Fibroblast of skin of left biceps (primary cell): Measurements from ENCODE around the gene PJVK.
"Not testable (repeated sequence)": the region's sequence is repeated elsewhere in the genome, so short reads cannot be mapped to it uniquely, and the experiment has no call there.

Experiments
- DNase-seq, 2 experiments: peaks; one replicate each; pipeline ENCODE4 v3.0.0-alpha.2; 2013; ENCODE audit warnings: low read depth in 2 of 2

Gene PJVK

DNA sequence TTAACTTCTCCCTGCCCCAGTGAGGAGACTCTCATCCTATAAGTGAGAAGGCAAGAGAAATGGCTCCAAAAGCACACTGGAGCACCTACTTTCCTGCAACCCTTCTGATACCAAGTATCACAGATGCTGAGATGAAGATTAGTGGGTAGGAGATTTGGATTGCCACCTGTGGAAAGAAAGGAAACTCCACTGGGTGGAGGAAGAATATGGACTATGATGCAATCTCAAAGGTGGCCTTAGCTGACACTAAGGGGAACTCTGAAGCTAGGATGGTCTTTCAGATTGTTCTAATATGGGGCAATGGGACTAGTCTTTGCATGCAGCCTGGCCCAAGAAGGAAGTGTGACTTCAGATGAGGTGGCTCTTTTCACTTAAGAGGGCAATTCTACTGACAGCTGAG, 21.8 kb upstream of the PJVK start:
- DNase-seq: no peak

DNA sequence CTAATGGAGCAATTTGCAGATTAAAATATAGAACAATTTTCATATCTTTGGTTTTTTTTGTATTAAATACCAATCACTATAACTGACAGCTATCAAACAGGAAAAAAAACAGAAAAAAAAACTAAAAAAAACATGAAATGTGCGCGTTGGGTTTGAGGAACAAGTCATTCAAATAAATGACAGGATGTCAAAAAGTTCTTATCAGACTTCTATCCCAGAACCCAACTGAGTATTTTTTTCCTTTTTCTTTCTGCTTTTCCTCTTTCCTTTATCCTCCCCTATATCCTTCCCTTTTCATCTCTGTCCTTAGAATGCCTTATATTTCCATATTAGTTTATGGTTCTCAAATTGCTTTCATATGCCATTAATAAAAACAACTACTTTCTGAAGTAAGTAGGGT, 14.5 kb upstream of the PJVK start:
- no peak for DNase-seq

DNA sequence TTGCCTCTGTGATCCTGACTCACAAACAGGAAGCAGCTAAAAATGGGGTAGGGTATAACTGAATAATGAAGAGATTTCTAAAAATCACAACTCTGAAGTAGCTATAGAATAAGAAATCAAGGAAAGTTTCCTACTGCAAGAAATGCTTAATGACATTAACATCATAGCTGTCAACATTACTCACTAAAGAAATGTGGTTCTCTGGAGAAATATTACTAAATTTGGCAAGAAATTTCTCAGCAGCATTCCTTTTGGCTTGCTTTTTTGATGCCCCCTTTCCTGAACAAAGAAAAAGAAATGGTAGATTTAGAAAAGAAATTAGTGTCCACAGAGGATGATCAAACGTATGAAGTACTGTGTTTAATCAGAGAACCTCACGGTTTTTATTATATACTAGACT, 9.8 kb upstream of the PJVK start:
- peak; percentile 9 to 10 for DNase-seq

DNA sequence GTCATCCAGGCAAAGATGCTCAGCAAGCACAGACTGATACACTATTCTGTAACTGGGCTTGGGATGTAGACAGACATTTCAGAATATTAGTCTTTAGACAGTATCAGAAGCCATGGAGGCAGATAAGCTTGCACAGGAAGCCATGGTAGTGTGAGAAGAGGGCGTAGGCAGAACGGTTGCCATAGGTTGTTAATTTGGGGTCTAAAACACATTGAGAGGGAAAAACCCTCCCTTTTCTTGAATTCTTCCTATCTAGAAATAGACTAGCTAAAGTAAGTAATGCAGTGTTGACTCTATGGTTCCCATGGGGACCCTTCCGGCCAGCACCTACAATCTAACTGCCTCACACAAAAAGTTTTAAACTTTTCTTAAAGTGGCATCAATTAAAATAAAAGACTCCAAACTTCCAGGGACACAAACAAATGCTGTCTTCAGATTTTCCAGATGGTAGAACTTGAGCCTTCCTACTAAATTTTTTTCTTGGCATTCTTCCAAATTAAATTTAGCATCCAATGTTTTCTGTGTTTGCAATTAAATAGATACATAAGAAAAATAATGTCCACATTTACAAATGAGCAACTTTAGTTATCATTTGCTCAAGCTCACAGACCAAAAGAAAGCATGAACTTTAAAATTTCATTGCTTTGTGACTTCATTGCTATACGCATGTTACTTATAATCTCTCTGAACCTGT, 2.1 kb upstream of the PJVK start:
- no peak for DNase-seq

DNA sequence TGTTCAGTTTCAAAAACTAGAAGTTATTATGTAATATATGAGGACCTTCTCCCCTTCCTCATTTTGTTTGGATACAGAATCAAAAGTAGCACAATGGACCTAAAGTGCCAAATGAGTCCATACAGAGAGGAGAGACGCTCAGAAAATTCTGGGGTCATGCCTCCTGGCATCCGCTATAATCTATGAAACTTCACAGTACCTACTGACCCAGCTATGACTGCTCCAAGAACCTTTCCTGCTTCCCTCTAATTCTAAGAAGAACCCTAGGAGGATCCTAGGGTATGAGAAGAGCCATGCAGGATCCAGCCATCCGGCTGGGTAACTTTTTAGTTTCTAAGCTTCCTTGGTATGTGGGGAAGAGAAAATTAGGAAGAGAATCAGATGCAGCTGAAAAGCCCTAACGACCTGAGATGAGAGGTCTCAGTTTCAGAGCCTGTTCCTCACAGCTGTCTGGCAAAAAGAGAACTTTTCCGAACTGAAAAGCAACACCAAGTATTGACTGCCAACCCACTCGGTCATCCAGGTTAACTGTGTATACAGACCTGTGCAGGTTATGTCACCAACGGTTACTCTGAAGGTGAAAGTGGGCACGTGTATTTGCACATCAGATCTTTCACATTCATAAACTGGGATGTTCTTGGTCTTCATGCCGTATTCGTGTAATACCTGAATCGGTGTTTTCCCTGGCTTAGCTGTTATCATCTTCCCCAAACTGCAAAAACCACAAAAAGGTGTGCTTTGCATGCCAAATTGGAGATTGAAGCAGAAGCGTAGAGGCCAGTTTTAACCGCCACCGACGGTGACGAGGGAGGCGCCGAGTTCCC, 1.3 kb upstream of the PJVK start:
- no peak for DNase-seq

DNA sequence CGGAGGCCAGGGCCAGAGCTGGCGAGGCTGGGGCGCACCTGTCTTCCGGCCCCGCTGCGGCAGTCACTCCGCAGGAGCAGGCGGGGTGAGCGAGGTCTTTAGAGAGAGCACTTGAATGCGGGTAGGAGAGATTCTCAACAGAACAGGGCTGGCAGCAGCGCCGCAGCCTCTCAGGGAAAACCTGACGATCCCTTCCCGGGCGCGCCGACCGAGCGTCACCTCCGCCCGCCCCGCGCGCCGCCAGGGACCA, 729 bp upstream of the PJVK start:
- no peak for DNase-seq

DNA sequence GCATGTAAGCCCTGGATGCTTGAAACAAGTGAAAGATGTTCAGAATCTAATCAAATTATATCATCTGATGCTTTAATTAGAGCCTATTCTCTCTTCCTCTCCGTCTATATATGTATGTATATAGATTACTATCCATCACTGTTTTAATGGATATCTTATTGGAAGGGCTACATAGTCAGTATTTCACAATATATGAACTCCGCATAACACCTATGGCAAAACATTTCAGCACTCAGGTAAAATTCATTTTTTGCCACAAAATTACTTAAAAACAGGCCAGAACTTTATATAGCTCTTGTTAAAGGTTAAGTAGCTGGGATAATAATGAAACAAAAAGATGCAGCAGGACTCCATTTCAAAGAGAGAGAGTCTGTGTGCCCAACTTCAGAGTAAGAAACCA, 1.2 kb downstream of the PJVK start:
- no peak for DNase-seq

DNA sequence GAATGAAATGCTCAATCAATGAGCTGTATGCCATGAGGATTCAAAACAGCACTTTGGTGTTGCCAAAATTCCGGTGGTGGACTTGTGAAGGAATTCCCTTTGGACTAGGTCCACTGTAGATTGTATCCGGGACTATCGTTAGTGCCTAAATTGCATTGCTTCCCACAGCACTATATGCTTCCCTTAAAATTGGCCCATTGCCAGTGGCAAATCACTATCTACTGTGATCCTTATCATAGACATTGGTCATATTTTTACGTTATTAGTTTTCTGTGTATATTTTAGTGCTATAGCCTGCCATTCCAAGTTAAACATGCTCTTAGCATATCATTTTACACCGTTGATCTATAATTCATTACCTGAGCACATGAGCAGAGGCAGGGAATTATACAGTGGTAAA, 1.7 kb downstream of the PJVK start:
- DNase-seq: no peak

DNA sequence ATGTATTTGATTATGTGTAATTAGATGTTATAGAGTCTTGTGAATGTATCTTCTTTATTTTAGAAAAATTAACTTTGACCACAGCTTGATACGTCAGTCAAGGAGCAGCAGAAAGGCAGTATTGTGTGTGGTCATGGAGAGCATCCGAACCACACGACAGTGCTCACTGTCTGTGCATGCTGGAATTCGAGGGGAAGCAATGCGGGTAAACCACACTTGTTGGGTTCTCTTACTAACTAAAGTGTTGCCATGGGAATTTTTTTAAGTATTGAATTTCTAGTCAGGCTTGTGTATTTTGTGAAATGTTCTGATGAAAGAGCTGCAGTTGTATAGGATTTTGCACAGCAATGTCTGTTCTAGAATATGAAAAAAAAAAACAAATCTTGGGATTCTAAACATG, 4.8 kb downstream of the PJVK start:
- no peak for DNase-seq

DNA sequence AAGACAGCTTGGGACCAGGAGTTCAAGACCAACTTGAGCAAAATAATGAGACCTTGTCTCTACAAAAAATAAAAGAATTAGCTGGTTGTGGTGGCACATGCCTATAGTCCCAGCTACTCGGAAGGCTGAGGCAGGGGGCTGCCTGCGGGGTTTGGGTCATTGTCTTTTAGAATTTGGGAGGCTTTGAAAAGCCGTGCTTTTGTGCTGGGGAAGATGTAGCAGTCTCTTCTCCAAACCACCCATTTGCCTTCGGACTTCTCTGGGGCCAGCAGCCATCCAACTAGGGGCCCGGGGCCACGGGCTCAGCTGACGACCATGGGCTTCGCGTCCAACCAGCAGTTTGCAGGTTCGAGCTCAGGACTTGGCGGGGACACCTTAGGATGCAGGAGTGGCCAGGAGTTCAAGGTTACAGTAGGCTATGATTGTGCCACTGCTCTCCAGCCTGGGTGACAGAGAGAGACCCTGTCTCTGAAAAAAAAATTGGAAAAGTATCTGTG, 6.3 kb downstream of the PJVK start:
- no peak for DNase-seq

DNA sequence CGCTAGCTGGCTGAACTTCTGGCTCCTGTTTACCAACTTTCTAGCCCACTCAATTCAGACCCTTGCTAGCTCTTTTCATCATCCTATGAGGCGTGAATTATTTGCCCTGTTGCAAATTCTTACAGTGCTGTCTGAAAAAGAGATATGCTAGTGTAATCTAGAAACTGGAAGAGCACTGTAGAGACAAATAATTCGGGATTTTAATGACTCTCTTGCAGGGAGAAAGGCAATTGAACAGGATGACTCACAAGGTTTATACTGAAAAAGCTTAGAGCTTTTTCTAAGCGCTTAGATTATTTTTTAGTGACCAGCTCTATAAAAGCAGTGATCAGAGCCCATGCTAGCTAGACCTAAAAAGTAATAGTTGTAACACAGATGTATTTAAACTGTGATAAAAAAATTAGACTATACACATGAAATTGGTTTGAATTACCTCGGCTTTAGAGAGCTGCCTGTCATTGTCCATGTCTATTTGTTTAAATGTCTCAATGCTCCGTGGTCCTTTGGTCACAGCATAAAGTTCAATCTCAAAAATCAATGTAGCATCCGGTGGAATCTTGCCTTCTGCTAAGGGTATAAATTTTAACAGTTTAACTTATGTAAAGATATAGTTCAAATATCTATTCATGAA, 18.2 kb downstream of the PJVK start:
- DNase-seq: no peak

DNA sequence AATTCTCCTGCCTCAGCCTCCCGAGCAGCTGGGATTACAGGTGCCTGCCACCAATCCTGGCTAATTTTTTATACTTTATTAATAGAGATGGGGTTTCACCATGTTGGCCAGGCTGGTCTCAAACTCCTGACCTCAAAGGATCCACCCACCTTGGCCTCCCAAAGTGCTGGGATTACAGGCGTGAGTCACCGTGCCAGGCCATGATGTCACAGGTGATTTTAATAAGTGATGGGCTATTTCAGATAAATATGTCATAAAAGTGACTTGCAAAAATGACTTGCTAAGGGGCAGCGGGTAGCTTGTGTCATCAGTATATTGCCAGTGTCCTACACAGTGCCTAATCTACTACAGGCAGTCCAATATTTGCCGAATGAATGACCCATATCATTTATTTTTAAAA, 20.1 kb downstream of the PJVK start:
- DNase-seq: not testable (repeated sequence)

DNA sequence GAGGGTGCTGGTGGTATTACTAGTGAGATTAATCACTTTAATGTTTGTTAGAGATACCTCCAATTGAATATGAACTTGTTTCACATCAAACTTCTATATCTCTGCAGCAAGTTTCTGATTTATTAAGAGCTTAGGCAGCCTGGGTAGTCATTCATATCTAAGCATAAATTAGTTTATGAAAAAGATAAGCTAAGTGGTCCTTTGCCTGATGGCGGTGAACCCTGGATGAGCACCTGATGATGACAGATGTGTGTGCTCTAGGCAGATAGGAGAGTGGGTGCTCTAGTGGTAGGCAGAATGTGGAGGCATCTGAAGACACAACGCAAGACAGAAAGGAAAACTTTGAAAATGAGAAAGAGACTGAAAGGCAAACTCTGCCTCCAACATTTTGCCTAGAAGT, 22.2 kb downstream of the PJVK start:
- DNase-seq: no peak

DNA sequence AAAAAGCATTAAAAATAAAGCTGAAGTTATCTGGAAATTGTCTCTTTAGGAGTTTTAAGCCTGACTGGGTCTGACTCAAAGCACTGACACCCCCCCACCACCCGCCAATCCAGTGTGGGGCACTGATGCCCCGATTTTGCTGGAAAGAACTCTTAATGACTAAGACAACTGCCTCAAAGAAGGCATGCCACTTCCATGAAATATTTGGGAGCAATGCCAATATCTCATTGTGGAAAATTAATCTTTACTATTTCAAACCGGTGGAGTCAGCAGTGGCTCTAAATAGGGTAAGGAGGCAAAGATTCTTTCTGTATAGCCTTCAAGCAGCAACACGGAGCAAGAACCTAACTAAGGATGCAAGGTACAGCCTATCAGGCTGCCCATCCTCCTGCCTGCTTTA, 22.8 kb downstream of the PJVK start:
- no peak for DNase-seq

DNA sequence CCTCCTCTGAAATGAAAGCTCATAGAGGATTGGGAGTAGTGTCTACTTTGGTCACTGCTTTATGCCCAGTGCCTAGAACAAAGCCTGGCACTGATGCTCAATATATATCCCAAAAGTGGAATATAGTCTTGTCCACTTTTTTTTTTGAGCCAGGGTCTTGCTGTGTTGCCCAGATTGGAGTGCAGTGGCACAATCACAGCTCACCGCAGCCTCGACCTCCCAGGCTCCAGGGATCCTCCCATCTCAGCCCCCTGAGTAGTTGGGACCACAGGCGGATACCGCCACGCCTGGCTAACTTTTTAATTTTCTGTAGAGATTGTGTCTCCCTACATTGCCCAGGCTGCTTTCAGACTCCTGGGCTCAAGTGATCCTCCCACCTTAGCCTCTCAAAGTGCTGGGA, 23.4 kb downstream of the PJVK start:
- DNase-seq: no peak

DNA sequence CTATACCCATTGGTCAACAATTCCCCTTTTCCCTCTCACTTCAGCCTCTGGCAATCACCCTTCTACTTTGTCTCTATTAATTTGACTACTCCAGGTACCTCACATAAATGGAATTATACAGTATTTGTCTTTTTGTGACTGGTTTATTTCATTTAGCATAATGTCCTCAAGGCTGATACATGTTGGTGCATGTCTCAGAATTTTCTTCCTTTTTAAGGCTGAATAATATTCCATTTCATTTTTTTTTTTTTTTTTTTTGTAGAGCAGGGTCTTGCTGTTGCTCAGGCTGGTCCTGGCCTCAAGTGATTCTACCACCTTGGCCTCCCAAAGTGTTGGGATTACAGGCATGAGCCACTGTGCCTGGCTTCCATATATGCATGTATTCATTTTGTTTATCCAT, 25.3 kb downstream of the PJVK start:
- no peak for DNase-seq

DNA sequence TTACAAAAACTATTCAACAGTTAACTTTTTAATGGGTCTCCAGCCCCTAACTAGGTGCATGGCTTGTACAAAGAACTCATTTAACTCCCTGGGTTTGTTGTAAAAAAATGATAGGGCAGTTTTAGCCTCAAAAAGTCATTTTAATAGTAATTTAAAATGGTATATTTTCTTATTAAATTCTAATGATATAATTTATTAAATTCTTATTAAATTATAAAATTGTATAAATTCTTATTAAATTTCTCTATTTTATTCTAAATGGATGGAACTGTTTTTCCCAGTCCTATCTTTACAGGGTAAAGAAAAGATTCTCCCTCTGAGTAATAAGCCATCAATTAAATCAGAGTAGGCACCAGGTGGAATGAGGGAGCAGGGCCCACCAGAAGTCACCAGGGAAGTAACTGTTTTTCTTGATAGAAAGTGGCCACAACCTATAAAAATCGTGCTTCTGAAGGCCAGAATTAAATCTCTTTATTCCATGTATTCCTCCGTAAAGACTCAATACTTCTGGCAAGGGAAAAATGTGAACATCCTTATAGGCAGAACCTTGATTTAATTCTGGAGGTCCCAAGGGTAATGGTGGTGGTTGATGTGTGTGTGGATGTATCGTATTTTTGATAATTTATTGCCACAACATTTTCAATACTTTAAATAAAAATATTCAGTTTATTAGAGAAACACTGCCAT, 26.4 kb downstream of the PJVK start:
- no peak for DNase-seq

DNA sequence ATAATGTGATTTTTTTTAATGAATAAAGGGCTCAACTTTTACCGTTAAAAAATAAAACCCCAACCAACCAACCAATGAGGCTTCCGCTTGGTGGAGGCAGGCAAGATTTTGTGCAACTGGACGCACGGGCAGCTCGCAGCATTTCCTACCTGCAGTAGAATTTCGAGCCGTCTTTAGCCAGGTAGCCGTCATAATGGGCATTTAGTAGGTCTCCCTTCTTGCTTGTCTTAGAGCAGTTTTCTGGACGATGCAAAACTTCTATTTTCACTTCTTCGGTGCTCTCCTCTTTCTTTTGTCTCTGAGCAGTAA, 26.9 kb downstream of the PJVK start:
- DNase-seq: no peak

DNA sequence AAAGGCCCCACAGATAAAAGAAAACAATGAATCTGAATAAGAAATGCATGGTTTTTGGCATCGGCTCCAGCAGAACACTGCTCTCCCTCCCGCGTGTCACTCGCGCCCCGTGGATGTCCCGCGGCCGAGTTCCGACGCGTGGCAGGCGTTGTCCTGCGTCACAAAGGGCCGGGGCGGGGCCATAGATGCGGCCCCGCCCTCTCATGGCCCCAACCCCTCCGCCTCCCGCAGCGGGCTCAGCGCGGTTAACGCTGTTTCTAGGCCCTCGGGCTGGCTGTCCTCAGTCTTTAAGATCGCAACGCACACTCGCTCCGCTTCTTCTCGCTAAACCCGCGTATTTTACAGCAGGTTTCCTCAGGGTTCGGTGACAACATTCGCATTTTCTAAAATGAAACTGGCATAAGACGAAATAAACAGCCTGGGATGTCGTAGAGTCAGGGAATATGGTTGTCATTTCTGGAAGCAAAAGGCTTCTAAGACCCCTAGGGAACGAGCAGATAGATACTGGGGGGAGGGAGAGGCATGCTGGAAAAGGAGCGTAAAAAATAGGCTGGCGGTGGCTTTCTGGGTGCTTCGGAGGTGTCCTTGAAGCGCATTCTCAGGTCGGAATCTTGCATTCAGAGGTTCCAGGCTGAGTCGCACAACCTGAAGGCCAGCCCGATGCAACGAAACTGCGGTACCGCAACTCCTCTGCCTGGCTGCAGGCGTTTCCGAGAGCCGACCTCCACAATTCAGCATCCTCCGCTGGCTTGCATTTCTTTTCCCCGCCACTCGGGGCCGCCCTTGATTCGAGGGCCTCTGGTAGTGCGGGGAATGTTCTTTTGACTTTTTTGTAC, 27.5 kb downstream of the PJVK start, which contains the start of gene FKBP7:
Gene FKBP7 (minus strand): TSS at position 162 of the 836 bp plus-strand sequence. CDS start 101 bp downstream, at position 61.
- peak; percentile 47 to 49 for DNase-seq

DNA sequence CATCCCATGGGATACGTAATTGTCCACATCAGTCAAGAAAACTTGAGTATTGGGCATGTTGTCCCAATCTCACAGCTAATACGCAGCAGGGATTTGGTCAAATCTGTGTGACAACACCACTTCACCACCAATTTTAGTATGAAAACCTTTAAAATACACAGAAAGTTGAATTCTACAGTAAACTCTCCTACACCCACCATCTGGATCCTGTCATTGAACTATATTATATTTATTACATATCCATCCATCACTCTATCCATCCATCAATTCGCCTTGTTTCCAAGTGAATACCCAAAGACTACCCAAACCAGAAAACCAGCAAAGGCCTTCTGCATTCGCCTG, 28.1 kb downstream of the PJVK start:
- DNase-seq: no peak

DNA sequence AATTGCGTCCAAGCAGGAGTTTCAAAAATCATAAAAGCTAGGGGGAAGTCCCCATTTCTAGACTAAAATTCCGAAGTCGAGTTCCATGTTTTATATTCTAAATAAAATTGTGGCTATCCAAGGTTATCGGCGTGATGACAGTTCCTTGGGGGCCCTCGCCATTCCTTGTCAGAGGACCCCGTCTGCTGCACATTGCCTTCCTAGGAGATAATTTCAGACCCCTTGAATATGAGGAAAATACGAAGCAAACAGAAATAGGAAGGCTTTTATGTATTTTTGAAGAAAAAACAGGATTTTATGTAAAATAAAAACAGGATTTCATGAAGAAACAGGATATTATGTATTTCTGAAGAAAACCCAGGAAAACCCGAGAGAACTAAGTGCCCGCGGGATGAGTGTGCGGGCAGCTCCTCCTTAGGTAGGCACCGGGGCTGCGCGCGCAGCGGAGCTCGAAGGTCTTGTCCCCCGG, 28.6 kb downstream of the PJVK start:
- DNase-seq: no peak
